ENCODE results near the gene KCNA3. TPM values are rescaled to one million over a fixed set of nuclear protein-coding genes. Genes with fewer than 3 reads are reported as not detected.
A peak's percentile ranks its signal among the peaks of the same experiment; 100 is the strongest.

Gene KCNA3
- total RNA-seq (1 to 10 TPM in 1 of 6 donors, under 1 TPM in 5; 0.37 to 1.2 (median 0.58) TPM), polyA plus RNA-seq (under 1 TPM; 0.08 to 0.70 TPM)

GRCh38 chr1:110674337-110675059 lies at the start of gene KCNA3:
Gene KCNA3 (minus strand): TSS chr1:110674940. CDS start chr1:110674809, 131 bp downstream.
- intact Hi-C loops (cut with DNase I), result no loop called here
- DNase-seq (peak in 3 of 6 donors; percentile 34 to 68 (median 65)), FAIRE-seq (no peak), ATAC-seq (peak; percentile 31 to 75 (median 68))
- no peaks in the 10 kb centered on the region for H3K9me3 ChIP-seq
- WGBS, 2 donors, result 2% methylated on average over 40 to 97 of the region's 97 CpGs
- H3K4me1 ChIP-seq, result peaks cover 0 to 8% (median 0%) of the 10 kb centered on the region in 3 donors
- TF ChIP-seq CTCF (IDR thresholded peaks at IDR 0.05), result no peak
- no peak within 1 kb of the TSS for H3K27ac ChIP-seq
- peaks cover 0 to 34% (median 10%) of the 10 kb centered on the region in 4 donors for H3K27me3 ChIP-seq
- peak within 1 kb of the TSS; percentile 25 to 61 (median 40) for H3K4me3 ChIP-seq
- no peaks in the 10 kb centered on the region for H3K36me3 ChIP-seq

- Histone ChIP-seq H3K4me3 (no peak overlapping the region), H3K27me3 (no peaks in the 10 kb centered on the region), H3K27ac (no peak overlapping the region), H3K36me3 (no peaks in the 10 kb centered on the region), H3K9me3 (no peaks in the 10 kb centered on the region), H3K4me1 (no peaks in the 10 kb centered on the region)
- DNase-seq (no peak), ATAC-seq (no peak), FAIRE-seq (no peak)
- TF ChIP-seq CTCF (IDR thresholded peaks at IDR 0.05), result no peak
- intact Hi-C loops (cut with DNase I), result no loop called here
- whole genome bisulfite sequencing, 2 donors, result 64 to 66% methylated on average over 5 of the region's 5 CpGs
These were observed 48.1 kb upstream of the KCNA3 start for GRCh38 chr1:110722807-110723206.

- TF ChIP-seq CTCF (IDR thresholded peaks at IDR 0.05), result no peak
- WGBS, 2 donors, result 48 to 71% methylated on average over 2 of the region's 2 CpGs
- intact Hi-C loops (cut with DNase I), result no loop called here
- H3K27me3 ChIP-seq, result no peaks in the 10 kb centered on the region
- FAIRE-seq (no peak), DNase-seq (no peak), ATAC-seq (no peak)
- H3K27ac ChIP-seq, result no peak overlapping the region
- H3K4me3 ChIP-seq, result no peak overlapping the region
- no peaks in the 10 kb centered on the region for H3K36me3 ChIP-seq
- H3K9me3 ChIP-seq, result no peaks in the 10 kb centered on the region
- no peaks in the 10 kb centered on the region for H3K4me1 ChIP-seq
These were observed 45.2 kb upstream of the KCNA3 start for GRCh38 chr1:110719908-110720307.

- no peaks in the 10 kb centered on the region for H3K4me1 ChIP-seq
These were observed 43.7 kb upstream of the KCNA3 start for GRCh38 chr1:110718452-110718851.

More at GRCh38 chr1:110718452-110718851, 43.7 kb upstream of the KCNA3 start:
- Histone ChIP-seq H3K36me3 (no peaks in the 10 kb centered on the region), H3K4me3 (no peak overlapping the region), H3K9me3 (no peaks in the 10 kb centered on the region), H3K27ac (no peak overlapping the region), H3K27me3 (no peaks in the 10 kb centered on the region)
- intact Hi-C loops (cut with DNase I), result no loop called here
- DNase-seq (no peak), FAIRE-seq (no peak), ATAC-seq (no peak)
- WGBS, 2 donors, result 34 to 54% methylated on average over 6 of the region's 6 CpGs
- no peak for TF ChIP-seq CTCF (IDR thresholded peaks at IDR 0.05)
